KMS-11 (cell line): ENCODE data around the gene ADAMTS2.

Experiments
- H2AFZ ChIP-seq: fragments of 200-600 bp; sonication (generic); 2 replicates; pipeline ENCODE4 v1.6.1; 2016; ENCODE audit warnings: antibody characterized with exemption, mixed run types, low read depth
- H3K27ac ChIP-seq: fragments of 200-600 bp; sonication (generic); 2 replicates; pipeline ENCODE4 v1.6.1; 2016; ENCODE audit warnings: mild to moderate bottlenecking, mixed run types
- H3K27me3 ChIP-seq: fragments of 200-600 bp; sonication (generic); 2 replicates; pipeline ENCODE4 v1.6.1; 2017; ENCODE audit warnings: mild to moderate bottlenecking, low read depth, mixed run types, moderate library complexity; ENCODE audit not compliant: insufficient read depth
- H3K36me3 ChIP-seq: fragments of 200-600 bp; sonication (generic); 2 replicates; pipeline ENCODE4 v1.6.1; 2017; ENCODE audit warnings: mild to moderate bottlenecking, mixed run types; ENCODE audit not compliant: insufficient read depth
- H3K4me1 ChIP-seq: fragments of 200-600 bp; sonication (generic); 2 replicates; pipeline ENCODE4 v1.6.1; 2016; ENCODE audit warnings: mild to moderate bottlenecking, low read depth, mixed run types; ENCODE audit not compliant: poor library complexity, severe bottlenecking
- H3K4me2 ChIP-seq: fragments of 200-600 bp; sonication (generic); 2 replicates; pipeline ENCODE4 v1.7.0; 2016; ENCODE audit warnings: mild to moderate bottlenecking, mixed run types
- H3K4me3 ChIP-seq: fragments of 200-600 bp; sonication (generic); IDR thresholded peaks from 2 replicates; pipeline ENCODE4 v1.6.1; 2017; ENCODE audit warnings: low read depth, low read length, mixed read lengths; ENCODE audit not compliant: insufficient read depth
- H3K79me2 ChIP-seq: fragments of 200-600 bp; sonication (generic); 2 replicates; pipeline ENCODE4 v1.6.1; 2016; ENCODE audit warnings: low read depth, mixed run types; ENCODE audit not compliant: insufficient read depth
- H3K9ac ChIP-seq: fragments of 200-600 bp; sonication (generic); 2 replicates; pipeline ENCODE4 v1.6.1; 2016; ENCODE audit warnings: mild to moderate bottlenecking, mixed run types
- H4K20me1 ChIP-seq: fragments of 200-600 bp; sonication (generic); 2 replicates; pipeline ENCODE4 v1.6.1; 2016; ENCODE audit warnings: mild to moderate bottlenecking, mixed run types; ENCODE audit not compliant: insufficient read depth
- CTCF ChIP-seq: fragments of 200-600 bp; sonication (generic); conservative IDR thresholded peaks from 2 replicates; pipeline ENCODE4 v1.6.1; 2017; ENCODE audit warnings: low read depth, mild to moderate bottlenecking, antibody characterized with exemption, low read length, moderate library complexity, mixed read lengths

Gene ADAMTS2

GRCh38 chr5:179190851-179191505 is 154.3 kb downstream of the ADAMTS2 start:
- H4K20me1 ChIP-seq, result no peaks in the 10 kb centered on the region
- H3K79me2 ChIP-seq, result no peaks in the 10 kb centered on the region
- no peak overlapping the region for H3K4me3 ChIP-seq
- no peaks in the 10 kb centered on the region; the same call in 1 of the 2 replicates for H3K27me3 ChIP-seq
- no peaks in the 10 kb centered on the region for H3K36me3 ChIP-seq
- no peak overlapping the region for H3K9ac ChIP-seq
- H3K27ac ChIP-seq, result no peak overlapping the region
- no peak overlapping the region for H2AFZ ChIP-seq
- no peaks in the 10 kb centered on the region for H3K4me1 ChIP-seq
- H3K4me2 ChIP-seq, result no peak overlapping the region
- no peak for TF ChIP-seq CTCF

DNA sequence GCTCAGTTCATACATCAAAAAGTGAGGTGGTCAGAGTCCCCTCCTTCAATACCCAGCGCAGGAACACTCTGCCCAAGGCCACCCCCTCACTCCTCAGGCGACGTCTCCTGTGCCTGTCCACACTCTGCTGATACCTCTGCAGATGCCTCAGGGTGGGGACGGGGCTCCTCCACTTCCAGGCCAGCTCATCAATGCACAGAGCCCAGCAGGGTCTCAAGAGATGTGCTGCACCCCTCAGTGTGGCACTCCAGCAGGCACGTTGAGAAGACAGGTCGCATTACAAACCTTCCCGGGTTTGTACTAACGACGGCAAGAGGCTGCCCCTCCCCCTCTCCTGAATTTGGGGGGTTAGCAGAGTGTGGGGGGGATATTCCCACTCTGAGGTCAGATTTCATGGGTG is 156.6 kb downstream of the ADAMTS2 start:
- Histone ChIP-seq H3K4me2 (no peak overlapping the region), H3K36me3 (no peaks in the 10 kb centered on the region), H3K9ac (no peak overlapping the region), H3K4me3 (no peak overlapping the region), H2AFZ (no peak overlapping the region), H3K79me2 (no peaks in the 10 kb centered on the region), H3K4me1 (no peaks in the 10 kb centered on the region), H4K20me1 (no peaks in the 10 kb centered on the region), H3K27me3 (no peaks in the 10 kb centered on the region; the same call in 1 of the 2 replicates), H3K27ac (no peak overlapping the region)
- no peak for TF ChIP-seq CTCF

GRCh38 chr5:179187681-179188575 is 157.3 kb downstream of the ADAMTS2 start:
- no peaks in the 10 kb centered on the region for H4K20me1 ChIP-seq
- no peaks in the 10 kb centered on the region for H3K79me2 ChIP-seq
- H2AFZ ChIP-seq, result no peak overlapping the region
- H3K36me3 ChIP-seq, result no peaks in the 10 kb centered on the region
- no peak overlapping the region for H3K9ac ChIP-seq
- no peaks in the 10 kb centered on the region for H3K4me1 ChIP-seq
- H3K4me3 ChIP-seq, result no peak overlapping the region
- no peak overlapping the region for H3K4me2 ChIP-seq
- H3K27ac ChIP-seq, result no peak overlapping the region
- no peak for TF ChIP-seq CTCF
- H3K27me3 ChIP-seq, result no peaks in the 10 kb centered on the region; the same call in 1 of the 2 replicates

DNA sequence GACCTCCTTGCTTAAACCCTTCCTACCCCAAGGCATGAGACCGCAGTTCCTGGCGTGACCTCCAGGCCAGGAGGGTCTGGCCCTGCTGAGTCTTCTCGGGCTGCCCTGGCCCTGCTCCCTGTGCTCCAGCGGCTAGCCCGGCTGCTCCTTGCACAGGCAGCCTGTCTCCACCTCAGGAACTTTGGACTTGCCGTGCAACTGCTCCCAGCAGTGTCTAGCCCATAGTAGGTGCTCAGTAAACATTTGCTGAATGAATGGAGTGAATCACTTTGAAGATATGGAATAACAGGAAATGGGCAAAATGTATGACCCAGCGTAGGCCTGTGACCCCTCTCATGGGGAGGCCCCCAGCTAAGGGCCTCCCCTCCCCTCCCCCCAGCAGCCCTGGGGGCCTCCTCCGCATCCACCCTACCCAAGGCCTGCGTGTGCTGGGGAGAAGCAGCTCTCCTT is 158.0 kb downstream of the ADAMTS2 start:
- H2AFZ ChIP-seq, result no peak overlapping the region
- H4K20me1 ChIP-seq, result no peaks in the 10 kb centered on the region
- no peaks in the 10 kb centered on the region for H3K4me1 ChIP-seq
- no peak overlapping the region for H3K4me2 ChIP-seq
- no peaks in the 10 kb centered on the region for H3K79me2 ChIP-seq
- no peak overlapping the region for H3K4me3 ChIP-seq
- no peaks in the 10 kb centered on the region for H3K36me3 ChIP-seq
- H3K9ac ChIP-seq, result no peak overlapping the region
- no peak overlapping the region for H3K27ac ChIP-seq
- no peak for TF ChIP-seq CTCF
- H3K27me3 ChIP-seq, result no peaks in the 10 kb centered on the region; the same call in 1 of the 2 replicates
